Activated naive CD4-positive, alpha-beta T cell treated with anti-CD3 and anti-CD28 coated beads, Interleukin-2, amount 50 U/mL, for 16 hours (primary cell): ENCODE results near the gene TMEM266.
A peak's percentile ranks its signal among the peaks of the same experiment; 100 is the strongest.

Source experiments
- DNase-seq: peaks from one replicate; pipeline ENCODE4 v3.0.0-alpha.2; 2020

The TMEM266 gene

DNA sequence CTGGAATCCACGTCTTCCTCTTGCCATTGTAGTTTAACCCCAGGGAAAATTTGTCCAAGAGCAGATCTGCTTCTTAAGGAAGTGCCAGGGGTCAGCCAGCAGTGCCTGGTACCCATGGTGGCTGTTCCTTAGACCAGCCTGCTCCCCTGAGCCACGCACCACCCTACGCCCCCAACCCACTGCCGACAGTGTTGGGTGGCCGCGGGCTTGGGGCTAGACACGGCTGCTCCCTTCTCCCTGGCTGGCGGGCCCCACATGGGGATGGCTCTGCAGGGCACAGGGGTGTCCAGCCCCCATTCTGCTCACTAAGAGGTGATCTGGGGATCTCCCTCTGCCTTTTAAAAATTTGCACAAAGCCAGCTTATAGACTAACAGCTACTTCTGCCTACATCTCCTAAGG lies 104.8 kb downstream of the TMEM266 start:
- no peak for DNase-seq

DNA sequence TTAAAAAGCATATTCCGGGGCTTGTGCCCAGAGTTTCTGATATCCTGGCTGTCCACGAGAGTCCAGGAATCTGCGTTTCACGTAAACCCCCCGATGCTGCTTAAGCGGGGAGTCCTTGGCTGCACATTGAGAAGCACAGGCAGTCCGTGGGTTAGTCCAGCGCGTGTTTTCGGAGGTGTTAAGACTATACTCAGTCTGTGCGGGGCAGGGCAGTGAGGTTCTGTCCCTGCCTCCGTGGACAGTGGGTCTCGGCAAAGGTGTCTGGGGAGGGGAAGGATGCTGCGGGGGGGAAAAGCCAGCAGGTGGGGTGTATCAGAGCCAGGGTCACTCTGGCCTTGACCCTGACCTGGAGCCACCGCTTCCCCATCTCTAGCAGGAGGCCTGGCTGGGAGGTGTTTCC lies 106.2 kb downstream of the TMEM266 start:
- DNase-seq = no peak

DNA sequence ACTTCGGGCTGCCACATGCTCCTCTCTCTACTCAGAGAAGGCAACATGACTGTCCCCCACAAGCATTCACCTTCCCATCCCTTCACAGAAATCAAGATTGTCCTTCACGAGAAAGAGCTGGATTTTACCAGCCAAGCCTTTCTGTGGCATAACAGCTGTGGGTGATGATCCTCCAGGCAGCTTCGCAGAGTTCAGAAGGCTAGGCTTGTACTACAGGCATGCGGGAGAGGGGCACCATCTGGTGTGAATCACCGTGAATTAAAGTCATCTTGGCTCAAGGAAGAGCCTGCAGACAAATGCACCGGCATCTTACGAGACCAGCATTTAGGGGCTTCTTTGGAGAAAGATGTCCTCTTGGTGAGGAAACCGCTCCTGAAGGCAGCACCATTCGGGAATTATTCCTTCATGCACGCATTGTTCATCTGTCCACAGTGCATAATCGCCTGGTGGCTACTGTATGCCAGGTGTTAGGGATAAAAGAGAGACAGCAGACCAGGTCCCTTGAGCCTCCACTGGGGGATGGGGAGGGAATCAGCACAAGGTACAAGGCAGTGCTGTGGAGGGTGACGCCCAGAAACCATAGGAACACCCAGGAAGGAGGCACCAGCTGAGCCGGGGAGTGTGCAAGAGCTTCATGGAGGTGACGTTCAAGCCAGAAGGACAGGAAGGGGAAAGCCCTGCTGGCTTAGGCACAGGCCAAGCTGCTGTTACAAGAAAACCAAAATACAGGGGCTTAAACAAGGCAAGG lies 108.6 kb downstream of the TMEM266 start:
- DNase-seq = no peak

DNA sequence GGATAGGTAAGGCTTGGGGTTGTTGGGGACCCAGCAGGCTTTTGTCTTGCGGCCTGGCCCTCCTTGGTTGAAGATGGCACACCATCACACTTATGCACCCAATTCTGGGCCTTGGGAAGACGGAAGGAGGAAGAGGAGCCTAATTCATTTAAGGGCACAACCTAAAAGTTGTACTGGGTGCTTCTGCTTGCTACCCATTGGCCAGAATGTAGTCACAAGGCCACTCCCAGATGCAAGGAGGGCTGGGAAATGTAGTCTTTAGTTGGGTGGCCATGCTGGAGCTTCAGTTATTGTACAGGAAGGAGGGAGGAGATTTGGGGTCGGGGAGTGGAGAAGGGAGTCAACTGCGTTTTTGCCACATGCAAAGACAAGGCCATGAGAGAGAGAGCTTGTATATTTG lies 109.2 kb downstream of the TMEM266 start:
- DNase-seq = no peak

DNA sequence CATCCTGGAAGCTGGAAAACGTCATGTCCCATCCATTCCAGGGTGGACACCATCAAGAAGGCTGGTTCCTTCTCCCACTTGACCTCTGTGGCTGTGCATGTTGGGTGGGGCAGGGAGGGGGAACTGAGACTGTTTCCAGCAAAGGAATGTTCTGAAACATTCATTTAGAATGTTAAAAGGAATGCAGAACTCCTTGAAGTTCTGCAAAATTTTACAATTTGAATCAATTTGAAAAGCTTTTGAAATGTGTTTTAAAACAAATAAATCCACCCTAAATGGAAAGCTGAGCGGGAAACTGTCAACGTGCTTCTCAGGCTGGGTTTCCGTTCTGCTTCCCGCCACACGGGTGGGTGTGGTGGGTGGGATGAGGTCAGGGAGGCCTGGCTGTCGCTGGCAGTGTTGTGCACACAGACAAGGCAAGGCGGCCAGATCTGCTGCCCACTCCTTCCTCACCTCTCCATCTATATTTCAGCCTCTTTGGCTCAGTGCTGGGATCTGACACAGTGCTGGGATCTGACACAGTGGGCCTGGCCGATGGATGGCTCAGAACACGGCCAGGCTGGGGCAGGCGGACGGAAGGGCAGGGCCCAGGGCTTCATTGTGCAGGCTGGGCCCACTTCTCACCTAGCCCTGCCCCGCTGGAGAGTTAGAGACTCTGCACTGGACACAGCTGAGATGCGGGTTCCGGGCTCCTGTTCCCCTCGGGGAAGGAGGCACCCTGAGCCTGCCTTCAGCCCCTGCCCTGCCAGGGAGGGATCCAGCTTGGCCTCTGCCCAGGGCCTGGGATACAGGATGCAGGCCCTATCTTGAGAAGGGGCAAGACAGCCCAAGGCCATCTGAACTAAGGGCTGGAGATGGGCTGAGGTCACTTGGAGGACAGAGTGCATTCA lies 110.4 kb downstream of the TMEM266 start:
- no peak for DNase-seq

DNA sequence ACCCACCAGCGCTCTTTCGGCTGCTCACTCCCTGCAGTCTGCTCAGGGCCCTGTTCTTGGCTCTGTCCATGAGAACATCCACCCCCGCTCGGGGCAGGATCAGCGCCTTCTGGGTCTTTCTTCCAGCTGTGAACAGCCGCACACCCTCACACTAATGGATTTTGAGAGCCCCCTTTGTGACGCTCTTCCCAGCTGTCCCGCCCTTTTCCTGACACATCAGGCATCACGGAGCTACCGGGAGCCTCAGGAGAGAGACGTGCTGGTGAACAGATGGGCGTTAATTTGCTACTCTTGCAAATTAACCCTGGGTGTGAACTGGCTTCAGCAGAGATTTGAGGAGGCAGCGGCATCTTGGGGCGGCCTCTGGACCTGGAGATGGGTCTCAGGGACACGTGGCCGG lies 113.0 kb downstream of the TMEM266 start:
- no peak for DNase-seq

DNA sequence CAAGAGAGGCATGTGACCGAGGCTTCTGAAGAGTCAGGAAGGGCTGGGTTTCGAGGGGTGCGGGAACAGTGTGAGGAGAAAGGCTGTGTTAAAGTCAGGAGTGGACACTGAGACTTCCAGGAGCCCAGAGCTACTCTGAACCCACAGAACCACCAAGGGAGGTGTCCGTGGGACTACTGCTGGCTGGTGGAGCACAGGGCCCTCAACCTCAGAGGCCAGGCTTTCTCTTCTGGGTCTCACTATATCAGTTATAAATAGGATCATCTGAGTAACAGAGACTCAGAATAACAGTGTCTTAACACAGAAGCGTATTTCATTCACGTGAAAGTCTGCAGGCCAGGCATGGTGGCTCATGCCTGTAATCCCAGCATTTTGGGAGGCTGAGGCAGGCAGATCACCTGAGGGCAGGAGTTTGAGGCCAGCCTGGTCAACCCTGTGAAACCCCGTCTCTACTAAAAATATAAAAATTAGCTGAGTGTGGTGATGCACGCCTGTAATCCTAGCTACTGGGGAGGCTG lies 113.6 kb downstream of the TMEM266 start:
- no peak for DNase-seq

DNA sequence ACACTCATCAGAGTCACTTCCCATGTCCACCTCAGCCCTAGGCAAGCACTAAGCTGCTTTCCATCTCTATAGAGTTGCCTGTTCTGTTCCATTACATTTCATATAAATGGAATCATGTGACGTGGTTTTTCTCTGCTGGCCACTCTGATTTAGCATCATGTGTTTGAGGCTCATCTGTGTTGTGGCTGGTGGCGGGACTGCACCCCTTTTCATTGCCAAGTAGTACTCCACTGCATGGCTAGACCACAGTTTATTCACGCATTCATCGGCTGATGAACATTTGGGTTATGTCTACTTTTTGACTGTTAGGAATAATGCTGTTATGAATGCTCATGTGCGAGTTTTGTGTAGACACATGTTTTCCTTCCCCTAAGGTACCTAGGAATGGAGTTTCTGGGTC lies 114.9 kb downstream of the TMEM266 start:
- no peak for DNase-seq

DNA sequence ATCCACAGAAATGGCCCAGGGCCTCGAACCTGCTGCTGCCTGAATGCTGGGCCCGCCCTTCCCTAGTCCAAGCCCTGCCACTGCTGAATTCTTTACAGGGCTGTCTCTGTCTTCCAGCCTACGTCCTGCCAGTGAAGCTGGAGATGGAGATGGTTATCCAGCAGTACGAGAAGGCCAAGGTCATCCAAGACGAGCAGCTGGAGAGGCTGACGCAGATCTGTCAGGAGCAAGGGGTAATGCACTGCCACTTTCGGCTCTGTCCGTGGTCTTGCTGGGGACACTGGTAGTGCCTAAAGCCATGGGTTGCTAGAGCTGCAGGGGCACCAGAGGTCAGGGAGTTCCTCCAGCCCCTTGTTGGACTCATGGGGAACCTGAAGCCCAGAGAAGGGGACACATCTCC lies 115.7 kb downstream of the TMEM266 start:
- no peak for DNase-seq

DNA sequence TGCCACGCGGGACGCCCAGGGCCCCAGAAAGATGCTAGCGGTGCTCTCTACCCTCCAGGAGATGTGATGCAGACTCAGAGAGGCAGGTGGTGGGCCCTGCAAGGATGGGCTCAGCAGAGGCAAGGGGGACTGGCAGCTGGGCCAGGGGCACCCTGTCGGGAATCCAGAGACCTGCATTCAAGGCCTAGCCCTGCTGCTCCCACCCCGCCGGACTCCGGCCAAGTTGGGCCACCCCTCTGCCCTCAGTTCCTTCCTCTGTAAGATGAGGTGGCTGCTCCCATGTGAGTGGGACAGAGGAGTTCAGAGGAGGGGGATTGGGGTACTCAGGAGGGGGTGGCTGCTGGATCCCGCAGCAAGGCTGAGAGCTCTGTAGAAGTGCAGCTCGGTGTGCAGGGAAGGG lies 116.3 kb downstream of the TMEM266 start:
- DNase-seq = no peak

DNA sequence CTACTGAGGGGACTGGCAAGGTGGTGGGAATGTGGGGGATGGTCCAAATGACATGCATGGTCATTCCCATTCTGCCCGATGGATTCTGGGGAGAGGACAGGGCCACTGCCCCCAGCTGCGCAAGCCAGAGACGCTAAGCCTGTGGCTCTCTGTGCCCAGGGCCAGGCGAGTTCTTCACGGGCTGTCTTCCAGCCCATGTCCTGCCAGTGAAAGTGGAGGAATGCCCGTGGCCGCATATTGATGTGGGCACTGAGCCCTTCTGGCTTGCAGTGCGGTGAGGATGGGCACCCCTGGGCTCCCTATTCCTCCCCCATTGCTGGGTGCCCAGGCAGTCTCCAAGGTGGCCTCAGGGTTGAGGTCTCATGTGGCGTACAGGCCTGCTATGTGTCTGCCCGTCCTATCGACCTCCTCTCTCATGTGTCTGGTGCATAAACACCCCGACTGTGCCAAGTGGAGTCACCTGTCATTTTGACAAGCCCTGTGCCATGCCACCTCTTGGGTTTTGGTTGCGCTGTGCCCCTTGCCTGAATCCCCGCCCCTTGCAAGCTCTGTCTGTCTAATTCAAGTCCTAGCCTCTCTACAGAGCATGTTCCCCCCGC lies 116.8 kb downstream of the TMEM266 start:
- DNase-seq = no peak

DNA sequence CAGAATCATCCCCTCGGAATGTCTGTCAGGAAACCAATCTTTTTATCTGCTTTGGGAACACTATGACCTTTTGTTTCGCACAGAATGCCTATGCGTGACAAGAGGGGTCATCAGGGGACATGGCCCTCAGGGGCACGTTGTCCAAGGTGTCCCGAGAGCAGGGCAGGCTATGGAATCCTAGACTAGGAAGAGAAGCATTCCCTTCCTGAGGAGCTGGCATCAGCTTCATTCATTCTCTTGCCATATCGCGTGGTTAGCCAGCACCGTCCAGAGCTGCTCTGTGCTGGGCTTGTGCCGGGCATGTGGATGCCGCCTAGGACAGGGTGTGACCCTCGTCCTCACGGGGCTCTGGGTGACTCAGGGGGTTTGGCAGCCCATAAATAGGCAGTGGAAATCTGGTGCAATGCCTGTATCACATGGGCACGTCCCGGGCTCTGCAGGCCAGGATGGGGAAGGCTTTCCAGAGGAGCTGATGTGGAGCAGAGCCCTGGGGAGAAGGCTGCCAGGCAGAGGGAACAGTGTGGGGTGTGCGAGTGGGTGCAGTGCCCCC lies 117.8 kb downstream of the TMEM266 start:
- DNase-seq = no peak

DNA sequence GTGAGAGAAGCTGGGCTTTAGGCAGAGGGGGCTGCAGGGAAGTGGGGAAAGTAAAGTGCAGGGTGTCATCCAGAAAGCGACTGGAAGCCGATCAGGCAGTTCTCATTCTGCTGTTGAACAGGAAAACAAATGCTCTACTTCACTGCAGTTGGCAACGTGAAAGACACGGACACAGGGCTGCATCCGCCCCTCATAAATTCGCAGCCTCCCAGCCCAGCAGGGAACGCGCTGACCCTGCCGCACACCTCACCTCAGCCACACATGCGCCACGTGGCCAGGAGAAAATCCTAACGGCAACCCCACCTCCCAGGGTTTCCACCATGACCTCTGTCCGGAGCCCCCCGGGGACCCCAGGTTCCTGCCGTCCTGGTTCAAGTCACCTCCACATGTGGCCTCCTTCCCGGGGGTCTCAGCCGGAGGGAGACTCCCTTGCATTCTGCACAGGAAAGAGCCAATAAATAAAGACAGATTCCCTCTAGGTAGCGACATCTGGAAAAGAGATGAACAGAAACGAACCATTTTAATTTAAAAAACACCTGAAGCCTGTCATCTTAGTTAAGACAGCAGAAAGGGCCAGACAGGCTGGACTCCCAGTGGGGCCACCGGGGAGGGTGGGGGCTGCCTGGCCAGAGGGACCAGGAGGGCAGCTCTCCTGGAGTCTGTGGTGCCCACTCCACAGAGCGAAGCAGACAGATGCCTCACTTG lies 118.7 kb downstream of the TMEM266 start:
- DNase-seq = no peak

DNA sequence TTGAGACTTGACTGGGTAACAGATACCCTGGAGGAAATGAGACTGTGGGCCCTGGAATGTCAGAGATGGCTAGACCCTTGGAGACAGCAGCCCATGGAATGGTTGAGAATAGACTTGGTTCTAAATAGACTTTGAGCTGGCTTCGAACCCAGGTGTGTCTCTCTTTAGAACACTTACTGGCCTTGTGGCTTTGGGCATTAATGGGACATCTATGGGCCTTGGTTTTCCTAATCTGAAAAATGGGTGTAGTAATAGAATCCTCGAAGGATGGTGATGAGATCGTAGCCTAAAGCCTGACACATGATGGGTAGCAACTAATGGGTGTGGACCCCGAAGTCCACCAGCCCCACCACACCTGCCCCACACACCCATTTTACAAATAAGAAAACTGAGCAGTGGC lies 119.2 kb downstream of the TMEM266 start:
- no peak for DNase-seq

DNA sequence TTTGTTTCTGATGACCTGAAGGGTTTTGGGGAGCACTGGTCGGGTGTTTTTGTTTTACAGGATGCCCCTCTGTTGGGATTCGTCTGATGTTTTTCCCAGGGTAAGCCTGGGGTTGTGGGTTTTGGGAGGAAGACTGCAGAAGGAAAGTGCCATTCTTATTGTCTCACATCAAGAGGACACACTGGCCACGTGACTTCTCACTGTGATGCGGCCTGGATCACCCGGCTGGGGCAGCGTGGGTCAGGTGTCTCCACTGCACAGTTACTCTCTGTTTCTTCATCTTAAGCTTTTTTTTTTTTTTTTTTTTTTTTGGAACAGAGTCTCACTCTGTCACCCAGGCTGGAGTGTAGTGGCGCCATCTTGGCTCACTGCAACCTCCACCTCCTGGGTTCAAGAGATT lies 120.5 kb downstream of the TMEM266 start:
- DNase-seq = no peak

DNA sequence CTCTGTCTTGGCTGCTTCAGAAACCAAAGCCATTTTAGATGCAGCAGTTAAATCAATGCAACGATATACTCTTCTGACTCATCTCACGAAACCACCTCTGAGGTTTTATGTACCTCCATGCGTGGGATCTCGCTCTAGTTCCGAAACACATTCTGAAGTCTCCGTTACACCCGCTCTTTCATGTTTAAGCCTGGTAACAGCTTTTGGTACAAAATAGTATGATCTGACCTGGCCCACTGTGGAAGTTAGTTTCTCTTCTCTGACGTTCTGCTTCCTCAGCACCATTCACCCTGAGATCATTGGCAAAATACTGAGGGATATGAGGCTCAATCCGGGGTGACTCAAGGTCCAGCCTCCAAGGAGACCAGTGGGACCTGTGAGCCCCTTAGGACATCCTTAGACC lies 121.9 kb downstream of the TMEM266 start:
- DNase-seq = peak; percentile 28

DNA sequence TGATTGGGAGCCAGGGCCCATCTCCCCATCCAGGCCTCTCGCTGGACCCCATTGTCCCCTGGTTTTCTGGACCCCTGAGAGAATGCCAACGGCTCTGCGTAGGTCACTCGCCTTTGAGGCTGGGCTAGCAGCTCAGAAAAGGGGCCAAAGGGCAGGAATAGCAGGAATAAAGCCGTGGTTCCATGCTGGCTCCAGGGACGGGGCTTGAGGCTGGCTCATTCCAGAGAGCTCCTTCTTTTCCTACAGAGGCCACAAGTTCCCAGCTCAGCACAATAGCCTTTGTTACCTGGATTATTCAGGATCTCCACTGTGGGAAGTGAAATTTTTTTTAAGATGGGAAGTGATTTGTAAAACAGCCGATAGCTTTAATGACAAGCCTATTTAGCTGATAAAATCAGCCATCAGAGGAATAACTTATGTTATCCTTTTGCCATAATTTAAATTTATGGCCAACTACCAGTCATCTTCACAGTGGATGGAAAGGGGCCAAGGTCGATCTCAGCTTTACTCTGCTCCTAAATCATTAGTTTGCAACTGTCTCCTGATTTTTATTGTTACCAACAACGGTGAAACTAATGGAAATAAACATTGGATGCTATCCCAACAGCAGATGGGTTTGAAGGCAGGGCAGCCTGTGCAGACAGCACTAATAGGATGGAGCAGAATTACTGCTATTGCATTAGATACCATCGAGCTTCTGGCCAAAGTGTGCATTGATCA lies 124.3 kb downstream of the TMEM266 start:
- DNase-seq = no peak

DNA sequence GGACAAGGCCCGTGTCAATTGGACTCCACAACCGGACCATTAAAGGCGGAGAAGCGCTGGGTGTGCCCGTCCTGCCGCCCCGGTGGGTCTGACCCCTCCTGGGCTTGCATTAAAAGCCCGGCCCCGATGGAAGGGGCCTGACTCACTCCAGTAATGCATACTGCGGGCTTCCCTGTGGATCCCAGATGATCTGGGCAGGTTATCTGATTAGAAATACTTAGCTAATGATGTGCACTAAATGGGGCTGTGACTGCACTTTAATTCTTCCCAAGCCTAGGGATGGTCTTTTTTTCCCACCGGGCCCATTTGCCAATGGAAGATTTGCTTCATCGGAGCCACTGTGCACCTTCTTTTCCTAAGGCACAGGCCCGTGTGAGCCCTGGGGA lies 124.9 kb downstream of the TMEM266 start:
- DNase-seq = no peak

DNA sequence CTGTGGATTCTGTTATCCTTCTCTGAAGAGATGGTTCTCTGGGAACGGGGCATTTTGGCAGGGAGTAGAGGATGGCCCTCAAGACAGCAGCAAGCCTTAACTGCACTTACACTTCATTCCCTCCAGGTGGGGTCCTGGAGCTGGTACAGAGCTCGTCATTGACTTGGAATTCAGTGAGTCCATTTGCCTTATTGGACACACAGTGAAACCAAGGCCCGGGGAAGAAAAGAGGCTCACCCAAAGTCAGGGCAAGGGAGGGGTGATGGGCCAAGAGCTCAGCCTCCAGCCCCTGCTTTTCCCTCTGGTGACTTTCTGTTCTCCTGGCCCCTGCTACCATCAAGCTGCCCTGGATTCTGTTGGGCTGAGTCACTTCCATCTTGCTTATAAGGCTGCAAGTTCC lies 125.9 kb downstream of the TMEM266 start:
- no peak for DNase-seq

DNA sequence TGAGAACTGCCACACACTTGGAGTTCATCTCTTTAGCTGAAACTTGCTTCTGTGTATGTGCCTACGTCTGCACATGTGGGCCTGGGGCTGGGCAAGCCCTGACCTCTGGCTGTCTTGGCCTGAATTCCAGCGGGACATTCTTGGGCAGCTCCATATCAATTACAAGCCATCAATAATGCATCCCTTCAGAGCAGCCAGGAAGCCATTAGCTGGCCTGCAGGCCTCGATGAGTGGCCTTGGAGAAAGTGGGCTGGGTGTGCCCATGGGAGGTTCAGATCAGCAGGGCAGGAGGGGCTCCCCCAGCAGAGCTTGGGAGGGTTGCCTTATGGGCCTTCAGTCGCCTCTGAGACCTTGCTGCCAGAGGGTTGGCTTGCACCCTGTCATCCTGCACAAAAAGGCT lies 127.4 kb downstream of the TMEM266 start:
- no peak for DNase-seq

DNA sequence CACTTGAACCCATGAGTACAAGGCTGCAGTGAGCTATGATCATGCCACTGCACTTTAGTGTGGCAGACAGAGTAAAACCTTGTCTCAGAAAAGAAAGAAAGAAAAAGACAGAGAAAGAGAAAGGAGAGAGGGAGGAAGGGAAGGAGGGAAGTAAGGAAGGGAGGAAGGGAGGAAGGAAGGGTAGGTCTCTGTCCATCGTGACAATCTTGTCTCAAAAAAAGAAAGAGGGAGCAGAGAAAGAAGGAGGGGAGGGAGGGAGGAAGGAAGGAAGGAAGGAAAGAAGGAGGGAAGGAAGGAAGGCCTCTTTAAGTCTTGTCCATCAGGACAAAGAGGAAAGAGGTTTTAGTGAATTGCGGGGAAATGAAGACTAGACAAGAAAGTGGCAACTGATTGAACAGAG lies 129.3 kb downstream of the TMEM266 start:
- no peak for DNase-seq

DNA sequence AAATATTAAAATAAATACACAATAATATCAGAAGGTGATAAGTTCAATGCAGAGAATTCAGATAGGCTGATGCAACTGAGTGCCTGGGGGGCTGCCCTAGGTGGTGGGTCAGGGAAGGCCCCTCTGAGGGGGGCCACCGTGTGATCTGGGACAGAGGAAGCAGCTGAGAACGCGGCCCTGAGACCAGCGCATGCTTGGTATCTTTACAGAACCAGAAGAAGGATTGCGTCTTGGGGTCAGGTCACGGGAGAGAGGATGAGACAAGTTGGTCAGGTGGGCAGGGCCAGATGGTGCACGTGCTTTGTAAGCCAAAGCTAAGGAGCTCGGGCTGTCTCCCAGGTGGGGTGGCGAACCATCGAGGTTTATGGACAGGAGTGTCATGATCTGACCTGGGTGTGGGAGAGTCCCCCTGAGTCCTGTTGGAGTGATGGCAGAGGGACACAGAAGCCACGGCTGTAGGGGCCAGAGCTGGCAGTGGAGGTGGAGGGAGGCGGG lies 130.3 kb downstream of the TMEM266 start:
- no peak for DNase-seq
